GM18520 (cell line): ENCODE data around the gene CNKSR1.

Experiments
- ATAC-seq: cut with Tn5 transposase; IDR thresholded peaks from one replicate; pipeline ENCODE4 v1.9.1; 2021; ENCODE audit not compliant: unreplicated experiment

The CNKSR1 gene

GRCh38 chr1:26177182-26177684 is at the start of gene CNKSR1:
TSS of gene CNKSR1 (plus strand) at chr1:26177491. CDS start at chr1:26177548, 57 bp downstream.
- ATAC-seq: no peak

- ATAC-seq: no peak
Measured at GRCh38 chr1:26129778-26130177, 47.5 kb upstream of the CNKSR1 start.

- ATAC-seq: no peak
Measured at GRCh38 chr1:26130695-26131094, 46.6 kb upstream of the CNKSR1 start.

- no peak for ATAC-seq
Measured at GRCh38 chr1:26132128-26132833, 45.0 kb upstream of the CNKSR1 start.

GRCh38 chr1:26132834-26133167 is 44.5 kb upstream of the CNKSR1 start:
- no peak for ATAC-seq

GRCh38 chr1:26134466-26134865 is 42.8 kb upstream of the CNKSR1 start:
- no peak for ATAC-seq

GRCh38 chr1:26138974-26139558 is 38.2 kb upstream of the CNKSR1 start:
- ATAC-seq: no peak

GRCh38 chr1:26142159-26142558 is 35.1 kb upstream of the CNKSR1 start:
- ATAC-seq: no peak

GRCh38 chr1:26145041-26145959 is 32.0 kb upstream of the CNKSR1 start:
- ATAC-seq: no peak

GRCh38 chr1:26145960-26146294 is 31.4 kb upstream of the CNKSR1 start:
- ATAC-seq: no peak

GRCh38 chr1:26148887-26149286 is 28.4 kb upstream of the CNKSR1 start:
- ATAC-seq: no peak

- no peak for ATAC-seq
Measured at GRCh38 chr1:26153966-26154532, 23.2 kb upstream of the CNKSR1 start.

GRCh38 chr1:26154750-26155149 is 22.5 kb upstream of the CNKSR1 start:
- no peak for ATAC-seq

GRCh38 chr1:26155370-26156284 is 21.7 kb upstream of the CNKSR1 start:
- no peak for ATAC-seq

- no peak for ATAC-seq
Measured at GRCh38 chr1:26156285-26157038, 20.8 kb upstream of the CNKSR1 start.

GRCh38 chr1:26158271-26158907 is 18.9 kb upstream of the CNKSR1 start:
- ATAC-seq: no peak

- no peak for ATAC-seq
Measured at GRCh38 chr1:26158908-26159742, 18.2 kb upstream of the CNKSR1 start, which contains the start of gene FAM110D. TSS of gene FAM110D (plus strand) at chr1:26159079. CDS start at chr1:26161292, 2,213 bp downstream.

GRCh38 chr1:26159743-26160039 is 17.6 kb upstream of the CNKSR1 start:
- ATAC-seq: no peak
